Activated T-helper 1 cell treated with Interleukin-2 at 50 U/mL for 16 hours (primary cell): ENCODE results near the gene OR13J1.
"Not testable (repeated sequence)": the region's sequence is repeated elsewhere in the genome, so short reads cannot be mapped to it uniquely, and the experiment has no call there.

ENCODE experiments used
- DNase-seq: peaks from one replicate; pipeline ENCODE4 v3.0.0-alpha.2; 2020; ENCODE audit warnings: low read depth

Gene OR13J1

GRCh38 chr9:35904338-35904737 lies 34.1 kb upstream of the OR13J1 start:
- no peak for DNase-seq

DNA sequence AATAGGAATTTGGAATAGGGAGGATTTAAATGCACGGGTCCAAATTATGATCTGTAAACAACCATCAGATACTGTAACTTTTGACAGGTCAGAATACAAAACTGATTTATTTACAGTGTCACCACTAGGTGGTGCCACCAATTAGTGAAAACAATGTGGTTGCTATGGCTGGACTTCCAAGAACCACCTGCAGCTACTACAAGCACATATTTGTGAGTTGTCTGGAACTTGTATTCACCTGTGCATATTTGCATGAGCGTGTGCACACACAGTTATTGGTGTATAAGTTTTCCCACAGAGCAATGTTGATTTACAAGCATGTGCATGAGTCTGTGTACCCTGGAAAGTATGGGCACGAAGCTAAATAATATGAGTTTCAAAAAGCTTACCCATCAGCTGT lies 32.8 kb upstream of the OR13J1 start:
- DNase-seq, result no peak

- DNase-seq, result no peak
Measured at GRCh38 chr9:35899021-35899420, 28.8 kb upstream of the OR13J1 start.

- no peak for DNase-seq
Measured at GRCh38 chr9:35898337-35898736, 28.1 kb upstream of the OR13J1 start.

GRCh38 chr9:35897376-35898099 lies 27.3 kb upstream of the OR13J1 start:
- DNase-seq, result not testable (repeated sequence)

DNA sequence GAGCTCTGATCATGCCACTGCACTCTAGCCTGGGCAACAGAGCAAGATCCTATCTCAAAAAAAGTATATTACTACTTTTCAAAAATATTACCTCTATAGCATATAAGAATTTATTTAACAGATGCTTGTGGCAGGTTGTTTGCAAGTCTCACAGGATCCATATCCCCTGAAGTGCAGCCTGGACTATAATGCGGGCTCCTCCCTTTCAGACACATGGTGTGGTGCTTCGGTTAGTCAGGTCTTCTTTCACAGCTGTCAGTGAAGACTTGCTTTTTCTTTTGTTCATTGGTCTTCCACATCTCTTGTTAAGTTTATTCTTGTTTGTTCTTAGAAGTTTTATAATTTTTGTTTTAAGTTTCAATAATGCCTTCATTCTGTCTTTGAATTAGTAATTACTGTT lies 26.4 kb upstream of the OR13J1 start:
- no peak for DNase-seq

- DNase-seq, result no peak
Measured at GRCh38 chr9:35892051-35892450, 21.9 kb upstream of the OR13J1 start.

DNA sequence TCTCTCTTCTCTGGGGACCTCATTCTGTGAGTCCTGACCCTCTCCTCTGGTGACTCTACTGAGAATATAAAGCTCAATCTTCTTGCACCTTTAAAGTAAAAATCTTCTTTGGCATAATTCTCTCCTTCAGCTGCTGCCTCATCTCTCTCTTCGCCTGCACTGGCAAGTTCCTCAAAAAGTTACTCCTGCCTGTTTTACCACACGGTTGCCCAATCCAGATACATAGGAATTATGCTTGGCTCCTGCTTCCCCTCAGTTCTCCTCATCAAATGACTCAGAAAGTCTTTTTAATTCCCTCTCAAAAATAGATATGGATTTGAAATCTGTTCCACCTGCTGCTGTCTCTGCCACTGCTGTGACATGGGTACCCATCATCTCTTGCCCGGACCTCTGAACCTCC lies 21.4 kb upstream of the OR13J1 start:
- DNase-seq, result no peak

DNA sequence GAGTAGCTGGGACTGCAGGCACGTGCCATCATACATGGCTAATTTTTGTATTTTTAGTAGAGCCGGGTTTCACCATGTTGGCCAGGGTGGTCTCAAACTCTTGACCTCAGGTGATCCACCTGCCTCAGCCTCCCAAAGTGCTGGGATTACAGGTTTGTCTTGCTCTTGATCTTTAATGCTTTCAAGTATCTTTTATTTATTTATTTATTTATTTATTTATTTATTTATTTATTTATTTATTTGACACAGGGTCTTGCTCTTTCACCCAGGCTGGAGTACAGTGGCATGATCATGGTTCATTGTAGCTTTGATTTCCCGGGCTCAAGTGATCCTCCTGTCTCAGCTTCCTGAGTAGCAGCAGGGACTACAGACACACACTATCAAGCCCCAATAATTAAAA lies 14.7 kb upstream of the OR13J1 start:
- not testable (repeated sequence) for DNase-seq

DNA sequence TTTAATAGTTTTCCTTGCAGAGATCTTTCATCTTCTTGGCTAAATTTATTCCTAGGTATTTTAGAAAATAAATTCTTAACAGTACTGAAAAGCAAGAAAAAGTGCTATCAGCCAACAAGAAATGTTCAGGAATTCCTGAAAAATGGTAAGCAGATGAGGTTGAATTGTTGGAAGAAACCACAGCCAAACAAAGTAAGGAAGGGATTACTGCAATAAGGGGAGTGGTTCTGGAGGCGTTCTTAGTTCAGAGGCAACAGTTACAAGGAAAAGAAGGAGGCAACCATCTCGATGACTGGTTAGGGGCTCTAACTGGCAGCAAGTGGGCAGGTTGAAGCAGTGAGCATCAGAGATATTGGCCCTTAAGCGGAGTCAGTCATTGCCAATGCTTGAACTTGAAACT lies 12.8 kb upstream of the OR13J1 start:
- DNase-seq, result no peak

DNA sequence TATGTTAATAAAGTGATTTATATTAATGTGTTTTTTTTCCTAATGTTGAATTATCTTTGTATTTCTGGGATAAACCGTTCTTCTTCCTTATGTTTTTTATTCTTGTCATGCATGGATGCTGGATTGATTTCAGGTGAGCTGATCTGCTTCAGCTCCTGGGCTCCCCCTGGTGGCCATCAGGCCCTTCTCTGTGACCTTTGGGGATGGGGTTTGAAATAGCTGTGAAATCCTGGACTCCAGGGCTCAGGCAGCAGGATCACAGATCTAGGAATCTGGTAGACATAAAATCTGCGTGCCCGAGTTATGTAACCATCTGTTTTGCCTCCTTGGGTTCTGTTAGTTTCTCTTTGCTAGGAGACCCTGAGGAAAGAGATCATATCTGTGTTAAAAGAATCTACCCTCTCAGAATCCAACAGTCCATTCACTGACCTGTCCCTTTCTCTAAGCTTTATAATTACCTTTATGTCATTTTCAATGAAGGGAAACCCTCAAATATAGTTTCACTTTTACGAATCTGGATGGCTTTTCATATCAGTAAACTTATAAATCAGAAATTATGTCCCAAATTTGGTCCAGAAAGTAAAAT lies 12.2 kb upstream of the OR13J1 start:
- peak; percentile 64 for DNase-seq

- no peak for DNase-seq
Measured at GRCh38 chr9:35872505-35872904, 2.3 kb upstream of the OR13J1 start.

DNA sequence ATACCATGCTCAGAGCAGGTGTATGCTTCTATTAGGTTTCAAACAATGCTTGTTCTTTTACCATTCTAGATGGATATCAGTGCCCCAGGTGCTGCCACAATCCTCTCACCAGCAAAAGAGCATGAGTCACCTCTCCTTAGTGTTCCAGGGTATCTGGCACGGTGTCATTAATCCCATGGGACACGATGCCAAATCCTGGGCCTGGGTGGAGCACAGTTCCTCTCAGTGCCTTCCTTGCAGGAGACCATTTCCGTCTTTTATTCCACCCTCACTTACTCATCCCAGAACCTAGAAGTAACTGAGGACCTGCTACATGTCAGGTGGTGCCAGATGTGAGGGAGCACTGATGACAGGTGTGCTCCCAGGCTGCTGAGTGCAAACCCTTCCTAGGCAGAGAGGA lies 1.3 kb upstream of the OR13J1 start:
- no peak for DNase-seq

DNA sequence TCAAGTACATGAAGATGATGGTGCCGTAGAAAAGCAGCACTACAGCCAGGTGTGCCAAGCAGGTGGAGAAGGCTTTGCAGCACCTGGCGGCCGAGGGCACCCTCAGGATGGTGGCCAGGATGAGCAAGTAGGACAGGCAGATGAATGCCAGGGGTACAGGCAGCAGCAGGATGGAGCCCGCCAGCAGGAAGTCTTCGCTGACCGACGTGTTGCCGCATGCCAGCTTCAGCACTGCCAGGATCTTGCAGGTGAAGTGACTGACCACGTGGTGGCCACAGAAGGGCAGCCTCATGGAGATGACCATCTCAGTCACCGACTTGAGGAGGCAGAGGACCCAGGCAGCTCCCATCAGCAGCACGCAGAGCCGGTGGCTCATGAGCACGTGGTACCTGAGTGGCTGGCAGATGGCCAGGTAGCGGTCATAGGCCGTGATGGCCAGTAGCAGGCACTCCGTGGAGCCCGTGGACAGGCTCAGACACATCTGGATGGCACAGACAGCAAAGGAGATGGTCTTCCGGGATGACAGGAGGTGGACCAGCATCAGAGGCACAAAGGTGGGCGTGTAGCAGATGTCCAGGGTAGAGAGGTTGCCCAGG lies 482 bp downstream of the OR13J1 start:
- DNase-seq, result no peak

DNA sequence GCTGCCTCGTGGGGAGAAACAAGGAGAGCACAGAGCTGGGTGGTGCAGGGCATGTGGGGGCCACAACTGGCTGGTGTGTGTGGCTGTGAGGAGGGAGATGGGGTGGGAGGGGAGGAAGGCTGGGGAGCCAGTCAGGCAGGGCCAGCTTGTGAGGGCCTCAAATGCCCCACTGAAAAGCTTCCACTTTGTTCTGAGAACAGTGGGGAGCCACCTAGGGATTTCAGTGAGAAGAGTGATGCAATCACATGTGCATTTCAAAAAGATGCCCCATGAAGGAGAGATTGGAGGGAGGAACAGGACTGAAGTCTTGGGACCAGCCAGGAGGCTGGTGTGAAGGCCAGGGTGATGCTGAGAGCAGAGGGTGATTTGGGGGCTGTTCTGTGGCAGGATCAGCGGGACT lies 1.3 kb downstream of the OR13J1 start:
- no peak for DNase-seq

GRCh38 chr9:35867538-35867937 lies 2.7 kb downstream of the OR13J1 start:
- no peak for DNase-seq

- DNase-seq, result no peak
Measured at GRCh38 chr9:35864695-35865255, 5.4 kb downstream of the OR13J1 start.

- no peak for DNase-seq
Measured at GRCh38 chr9:35863583-35863982, 6.6 kb downstream of the OR13J1 start.

DNA sequence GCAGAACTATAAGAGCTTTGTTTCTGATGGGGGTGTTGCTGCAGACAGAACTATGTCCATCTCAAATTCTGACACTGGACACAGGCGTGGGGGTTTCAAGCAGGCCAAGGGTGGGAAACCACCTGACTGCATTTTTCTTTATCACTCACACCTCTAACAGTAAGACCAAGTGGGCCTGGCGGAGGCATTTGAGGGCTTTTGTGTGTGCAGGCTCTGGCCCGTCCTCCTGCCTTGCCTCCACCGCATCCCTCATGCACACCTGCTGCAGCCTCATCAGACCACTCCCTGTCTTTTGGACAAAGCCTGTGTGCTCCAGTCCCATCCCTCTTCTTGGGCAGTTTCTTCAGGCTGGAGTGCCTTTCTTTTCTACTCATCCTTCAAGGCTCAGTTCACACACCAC lies 7.9 kb downstream of the OR13J1 start:
- no peak for DNase-seq

DNA sequence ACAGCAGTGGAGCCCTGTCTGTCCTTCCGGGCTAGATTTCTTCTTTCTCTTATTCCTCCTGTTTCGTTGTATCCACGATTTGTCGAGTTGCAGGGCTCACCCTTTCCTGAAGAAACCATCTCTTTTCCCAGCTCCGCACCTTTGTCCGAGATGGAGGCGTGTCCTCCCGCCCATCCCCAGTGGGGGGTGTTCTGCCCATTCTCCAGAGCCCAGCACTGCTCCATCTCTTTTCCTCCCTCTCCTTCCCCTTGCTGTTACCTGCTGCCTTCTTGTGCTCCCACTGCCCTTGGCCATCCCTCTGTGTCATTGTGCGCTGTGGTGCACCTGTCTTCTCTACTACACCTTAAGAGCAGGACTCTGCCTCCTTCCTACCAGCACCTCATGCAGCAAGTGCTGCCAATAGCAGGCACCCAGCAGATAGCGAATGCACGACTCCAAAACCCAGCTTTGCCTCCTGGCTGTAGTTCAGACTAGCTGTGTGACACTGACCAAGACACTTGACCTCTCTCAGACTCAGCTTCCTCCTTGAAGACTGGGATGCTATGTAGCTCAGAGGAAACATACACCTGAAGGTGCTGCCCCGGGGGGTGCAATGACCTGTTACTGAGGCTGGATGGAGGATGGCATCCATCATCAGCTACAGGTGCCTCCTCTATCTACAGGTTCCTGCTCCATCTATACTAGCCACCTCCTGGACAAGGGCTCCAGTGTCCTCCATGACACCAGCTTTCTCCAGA lies 8.9 kb downstream of the OR13J1 start:
- DNase-seq, result no peak

- DNase-seq, result no peak
Measured at GRCh38 chr9:35859990-35860339, 10.2 kb downstream of the OR13J1 start.

DNA sequence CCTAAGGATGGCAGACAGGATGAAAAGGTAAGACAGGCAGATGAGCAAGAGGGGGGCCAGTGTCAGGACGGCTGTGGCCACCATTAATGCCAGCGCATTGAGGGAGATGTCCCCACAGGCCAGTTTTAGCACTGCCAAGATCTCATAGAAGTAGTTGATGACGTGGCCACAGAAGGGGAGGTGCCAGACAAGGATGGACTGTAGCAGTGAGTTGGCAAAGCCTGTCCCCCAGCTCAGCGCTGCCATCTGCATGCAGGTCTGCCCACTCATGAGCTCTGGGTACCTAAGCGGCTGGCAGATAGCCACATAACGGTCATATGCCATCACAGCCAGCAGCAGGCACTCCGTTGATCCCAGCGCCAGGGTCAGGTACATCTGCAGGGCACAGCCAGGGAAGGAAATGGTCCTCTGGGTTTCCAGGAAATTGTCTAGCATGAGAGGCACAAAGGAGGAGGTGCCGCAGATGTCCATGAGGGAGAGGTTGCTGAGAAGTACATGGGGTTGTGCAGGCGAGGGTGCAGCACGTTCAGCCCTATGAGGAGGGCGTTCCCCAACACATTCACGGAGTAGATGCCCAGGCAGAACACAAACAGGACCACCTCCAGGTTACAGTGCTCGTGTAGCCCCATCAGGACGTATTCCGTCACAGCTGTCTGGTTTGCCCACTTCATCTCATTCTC lies 10.8 kb downstream of the OR13J1 start:
- no peak for DNase-seq
